SK-N-SH treated with all-trans-retinoic acid at 6 μM for 48 hours (cell line): ENCODE results near the gene KIAA0753.

Source experiments
- CSDC2 ChIP-seq: fragments of 250-450 bp; sonication (Bioruptor Pico); IDR thresholded peaks from 2 replicates; pipeline ENCODE4 v1.5.0; 2020; ENCODE audit warnings: mild to moderate bottlenecking, moderate library complexity
- CSRNP3 ChIP-seq: fragments of 250-450 bp; sonication (Bioruptor Pico); IDR thresholded peaks from 2 replicates; pipeline ENCODE4 v1.5.1; 2021; ENCODE audit warnings: mild to moderate bottlenecking, moderate library complexity
- PPARA ChIP-seq: fragments of 250-450 bp; sonication (Bioruptor Pico); IDR thresholded peaks from 2 replicates; pipeline ENCODE4 v1.5.0; 2020; ENCODE audit warnings: mild to moderate bottlenecking, borderline replicate concordance
- ZFP3 ChIP-seq: fragments of 250-450 bp; sonication (Bioruptor Pico); IDR thresholded peaks from 2 replicates; pipeline ENCODE4 v1.5.0; 2020; ENCODE audit warnings: mild to moderate bottlenecking, moderate library complexity

DNA sequence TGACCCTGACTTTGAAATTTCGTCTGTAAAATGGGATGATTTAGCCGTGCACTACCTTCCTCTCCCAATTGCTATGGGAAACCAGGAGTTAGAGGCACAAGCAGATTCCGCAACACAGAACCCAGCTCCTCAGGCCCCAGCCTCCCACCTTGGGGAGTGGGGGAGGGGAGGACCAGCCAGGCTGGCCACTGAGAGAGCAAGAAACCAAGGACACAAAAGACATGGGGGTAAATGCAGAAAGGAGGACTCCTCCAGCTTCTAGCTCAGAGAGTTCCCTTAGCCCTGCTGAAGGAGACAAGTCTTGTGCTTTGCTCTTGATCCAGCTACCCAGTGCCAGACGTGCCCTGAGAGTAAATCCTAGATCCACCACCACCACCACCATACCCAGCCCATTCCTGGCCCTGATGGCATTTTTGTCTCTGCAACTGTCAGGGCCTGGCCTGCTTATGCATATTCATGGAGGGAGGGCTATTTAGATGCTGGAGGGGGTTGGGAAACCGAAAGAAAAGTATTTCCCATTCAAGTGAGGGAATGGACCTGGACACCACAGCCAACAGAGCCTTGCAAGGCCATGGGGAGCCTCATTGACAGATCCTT is 110.1 kb downstream of the KIAA0753 start:
- TF ChIP-seq CSRNP3 (CRISPR knock-in tag): no peak
- no peak for TF ChIP-seq PPARA (CRISPR knock-in tag)
- TF ChIP-seq CSDC2: no peak
- TF ChIP-seq ZFP3 (CRISPR knock-in tag): no peak
